ENCODE measurements around the gene GPR32.

DNA sequence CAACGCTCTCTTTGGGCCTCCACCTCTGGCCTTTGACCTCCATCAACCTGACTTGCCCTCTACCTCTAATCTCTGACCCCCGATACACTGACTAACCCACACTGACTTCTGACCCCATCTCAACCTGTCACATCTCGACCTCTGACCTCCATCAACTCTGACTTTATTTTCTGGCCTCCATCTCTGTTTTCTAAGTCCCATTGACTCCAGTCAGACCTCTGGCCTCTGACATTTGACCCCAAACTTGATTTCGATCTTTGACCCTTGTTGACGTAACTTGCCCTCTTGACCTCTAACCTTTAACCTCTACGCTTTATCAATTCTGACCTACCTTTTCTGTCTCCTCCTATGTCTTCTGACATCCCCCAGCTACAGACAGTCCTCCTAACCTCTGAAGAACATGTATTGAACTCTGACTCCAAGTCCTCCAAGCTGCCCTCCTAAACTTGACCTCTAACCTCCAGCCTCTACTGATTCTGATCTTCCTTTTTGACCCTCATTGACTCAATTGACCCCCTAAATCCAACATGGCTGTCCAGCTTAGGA lies 20.7 kb downstream of the GPR32 start:
- TF ChIP-seq, protein P1, sequence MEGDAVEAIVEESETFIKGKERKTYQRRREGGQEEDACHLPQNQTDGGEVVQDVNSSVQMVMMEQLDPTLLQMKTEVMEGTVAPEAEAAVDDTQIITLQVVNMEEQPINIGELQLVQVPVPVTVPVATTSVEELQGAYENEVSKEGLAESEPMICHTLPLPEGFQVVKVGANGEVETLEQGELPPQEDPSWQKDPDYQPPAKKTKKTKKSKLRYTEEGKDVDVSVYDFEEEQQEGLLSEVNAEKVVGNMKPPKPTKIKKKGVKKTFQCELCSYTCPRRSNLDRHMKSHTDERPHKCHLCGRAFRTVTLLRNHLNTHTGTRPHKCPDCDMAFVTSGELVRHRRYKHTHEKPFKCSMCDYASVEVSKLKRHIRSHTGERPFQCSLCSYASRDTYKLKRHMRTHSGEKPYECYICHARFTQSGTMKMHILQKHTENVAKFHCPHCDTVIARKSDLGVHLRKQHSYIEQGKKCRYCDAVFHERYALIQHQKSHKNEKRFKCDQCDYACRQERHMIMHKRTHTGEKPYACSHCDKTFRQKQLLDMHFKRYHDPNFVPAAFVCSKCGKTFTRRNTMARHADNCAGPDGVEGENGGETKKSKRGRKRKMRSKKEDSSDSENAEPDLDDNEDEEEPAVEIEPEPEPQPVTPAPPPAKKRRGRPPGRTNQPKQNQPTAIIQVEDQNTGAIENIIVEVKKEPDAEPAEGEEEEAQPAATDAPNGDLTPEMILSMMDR (IDR thresholded peaks at IDR 0.05), result no peak
- TF ChIP-seq POLR2AphosphoS5 (IDR thresholded peaks at IDR 0.05), result no peak
